H1 (cell line): Measurements from ENCODE around the gene KCNMA1. TPM values are rescaled to one million over a fixed set of nuclear protein-coding genes. Genes with fewer than 3 reads are reported as not detected.

Experiments used
- CHD1 ChIP-seq: IDR thresholded peaks from 2 replicates; pipeline ENCODE4 v1.6.1; 2012; ENCODE audit warnings: low read depth, low read length, improper control_type of control experiment
- PHF8 ChIP-seq: fragments of 200-600 bp; sonication (generic); conservative IDR thresholded peaks from 2 replicates; pipeline ENCODE4 v1.7.1; 2012; ENCODE audit warnings: low read depth, mild to moderate bottlenecking, inconsistent platforms, low read length, moderate library complexity
- SIN3A ChIP-seq, 2 experiments: IDR thresholded peaks in 1 of 2; conservative IDR thresholded peaks in 1 of 2; 2 replicates each; pipeline ENCODE4 v1.6.1; 2011 to 2012; ENCODE audit warnings: low read length in 2 of 2, improper control_type of control experiment in 1 of 2, low read depth in 1 of 2, mild to moderate bottlenecking in 1 of 2
- polyA plus RNA-seq, 7 experiments: library from polyadenylated mRNA; depleted of rRNA in 3 of 7; stranded (reverse) in 5 of 7; unstranded in 2 of 7; fragments of >200 nt in 5 of 7; fragments of 200-250 nt in 2 of 7; gene quantifications; 1 replicate in 5 of 7; 2 replicates in 1 of 7; 4 replicates in 1 of 7; pipeline versions ENCODE4 v1.2.1 to v1.2.3, GENCODE V29; 2011 to 2013; ENCODE audit warnings: missing spikeins in 2 of 7, mixed read lengths in 2 of 7
- total RNA-seq: library from RNA; stranded (reverse); fragmentation: NEBNext Ultra II Directional; extraction: Animal tissue kit (Norgen Biotek cat#: 25700); gene quantifications from 2 replicates; pipeline ENCODE4 v1.2.1, GENCODE V29; 2021
- TF ChIP-seq, protein P1 (sequence below): IDR thresholded peaks from 2 replicates; pipeline ENCODE4 v1.6.1; 2012; ENCODE audit warnings: low read length, inconsistent platforms

Gene KCNMA1
- total and polyA plus RNA-seq, 2 of the 8 experiments (the other 6 are each of a cell fraction or from before 2014, with no cell fraction given) = 10.2 to 11.1 TPM

DNA sequence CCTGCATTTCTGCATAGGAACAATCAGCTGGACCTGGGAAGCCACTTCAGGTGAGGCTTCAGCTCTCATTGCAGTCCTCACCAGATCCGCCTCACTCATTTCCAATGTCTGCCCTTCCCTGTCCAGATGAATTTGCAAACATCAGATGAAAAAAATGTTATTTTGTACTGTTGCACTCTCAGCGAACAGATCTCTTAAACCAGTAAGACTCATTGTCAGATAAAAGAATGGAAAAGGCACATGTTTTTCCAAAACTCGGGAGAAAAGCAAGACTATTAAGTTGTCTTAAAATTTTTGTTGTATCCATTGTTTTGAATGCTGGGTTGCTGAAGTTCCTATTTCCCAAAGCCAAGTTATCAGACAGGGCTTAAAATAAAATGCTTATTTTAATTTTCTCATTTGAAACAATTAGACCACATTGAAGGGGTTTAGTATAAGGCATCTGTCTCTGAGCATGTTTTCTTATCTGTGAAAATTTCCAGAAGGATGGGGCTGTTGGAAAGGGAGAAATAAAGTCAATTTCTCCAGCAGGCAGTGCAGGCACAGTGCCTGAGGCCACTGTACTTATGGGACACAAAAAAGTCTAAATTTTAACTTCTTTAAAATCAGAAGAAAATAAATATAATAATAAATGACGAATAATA, 396.8 kb downstream of the KCNMA1 start (continued):
- no peak for TF ChIP-seq CHD1
- TF ChIP-seq PHF8 = no peak
- no peak for TF ChIP-seq SIN3A (conservative IDR thresholded peaks at IDR 0.05 in 1 of 2, IDR thresholded peaks at IDR 0.05 in 1 of 2; ENCODE audit: low read depth in 1 of 2, low read length in 2 of 2)
- TF ChIP-seq, protein P1, sequence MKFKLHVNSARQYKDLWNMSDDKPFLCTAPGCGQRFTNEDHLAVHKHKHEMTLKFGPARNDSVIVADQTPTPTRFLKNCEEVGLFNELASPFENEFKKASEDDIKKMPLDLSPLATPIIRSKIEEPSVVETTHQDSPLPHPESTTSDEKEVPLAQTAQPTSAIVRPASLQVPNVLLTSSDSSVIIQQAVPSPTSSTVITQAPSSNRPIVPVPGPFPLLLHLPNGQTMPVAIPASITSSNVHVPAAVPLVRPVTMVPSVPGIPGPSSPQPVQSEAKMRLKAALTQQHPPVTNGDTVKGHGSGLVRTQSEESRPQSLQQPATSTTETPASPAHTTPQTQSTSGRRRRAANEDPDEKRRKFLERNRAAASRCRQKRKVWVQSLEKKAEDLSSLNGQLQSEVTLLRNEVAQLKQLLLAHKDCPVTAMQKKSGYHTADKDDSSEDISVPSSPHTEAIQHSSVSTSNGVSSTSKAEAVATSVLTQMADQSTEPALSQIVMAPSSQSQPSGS = no peak
- TF ChIP-seq, all 59 proteins: peak for 0
